Calu3 (cell line): ENCODE results near the gene AK9. TPM values are rescaled to one million over a fixed set of nuclear protein-coding genes. Genes with fewer than 3 reads are reported as not detected.

ENCODE experiments used
- BruUV-seq: library from RNA; stranded (reverse); fragments of 400-500 nt; replicated peaks from 2 replicates; lab custom pipeline; 2021; lab: Mats Ljungman, UMichigan
- CTCF ChIA-PET: fragments of 300-600 bp; sonication (Branson Sonifier 250); formaldehyde crosslinking; loops from one replicate; lab custom pipeline; 2022; ENCODE audit warnings: antibody characterized with exemption; lab: Charles Lee
- DNase-seq: peaks from one replicate; pipeline ENCODE4 v3.0.0; 2022
- H3K27ac Mint-ChIP-seq: one replicate; pipeline ENCODE4 v1.8.0; 2022; ENCODE audit warnings: mixed read lengths; ENCODE audit not compliant: unreplicated experiment
- H3K27me3 Mint-ChIP-seq: one replicate; pipeline ENCODE4 v1.8.0; 2022; ENCODE audit warnings: mixed read lengths; ENCODE audit not compliant: unreplicated experiment
- H3K36me3 Mint-ChIP-seq: one replicate; pipeline ENCODE4 v1.8.0; 2022; ENCODE audit warnings: mild to moderate bottlenecking, moderate library complexity, mixed read lengths; ENCODE audit not compliant: insufficient read depth, unreplicated experiment
- H3K4me1 Mint-ChIP-seq: one replicate; pipeline ENCODE4 v1.8.0; 2022; ENCODE audit warnings: mild to moderate bottlenecking, low read depth, mixed read lengths; ENCODE audit not compliant: unreplicated experiment
- H3K4me3 Mint-ChIP-seq: one replicate; pipeline ENCODE4 v1.8.0; 2022; ENCODE audit warnings: mild to moderate bottlenecking, low read depth, moderate library complexity, mixed read lengths; ENCODE audit not compliant: unreplicated experiment
- H3K9me3 Mint-ChIP-seq: one replicate; pipeline ENCODE4 v1.8.0; 2022; ENCODE audit warnings: low read depth, mixed read lengths; ENCODE audit not compliant: unreplicated experiment
- intact Hi-C: fragments of 100-400 bp; cut with micrococcal nuclease; formaldehyde crosslinking; loops from one replicate; pipeline ENCODE4 v1.10.0; 2022; ENCODE audit not compliant: unreplicated experiment
- total RNA-seq: library from RNA; stranded (reverse); gene quantifications from 2 replicates; pipeline ENCODE4 v1.2.3, GENCODE V29; 2022
- TF ChIP-seq, protein P1 (sequence below): fragments of 200-600 bp; IDR thresholded peaks from one replicate; pipeline ENCODE4 v1.8.0; 2022; ENCODE audit warnings: antibody characterized with exemption; ENCODE audit not compliant: unreplicated experiment

Gene AK9
- total RNA-seq, 1 experiment from 2014 or later = 7.6 TPM

DNA sequence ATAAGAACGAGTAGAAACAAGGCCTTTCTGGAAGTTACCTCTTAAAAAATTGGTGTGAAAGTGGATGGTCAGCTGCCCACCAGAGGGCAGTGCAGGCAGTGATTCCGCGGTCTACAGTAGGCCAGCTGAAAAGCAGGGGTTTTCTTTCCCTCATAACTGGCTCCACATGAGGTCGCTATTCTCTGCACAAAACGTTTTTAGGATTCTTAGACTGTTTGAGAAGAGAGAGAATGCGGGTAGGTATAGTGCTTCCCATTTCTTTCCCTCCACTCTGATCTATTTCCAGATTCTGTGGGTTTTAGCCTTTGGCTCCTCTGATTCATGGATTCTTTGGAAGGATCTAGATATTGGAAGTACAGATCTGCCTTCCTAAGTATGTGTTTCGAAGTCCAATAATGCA, 14.3 kb upstream of the AK9 start:
- BruUV-seq = no TSS peak
- intact Hi-C loops = loop anchor here (1.0 kb wide), 6 partner anchors 22 to 686 kb away; no protein-coding TSS in a partner anchor
- TF ChIP-seq, protein P1, sequence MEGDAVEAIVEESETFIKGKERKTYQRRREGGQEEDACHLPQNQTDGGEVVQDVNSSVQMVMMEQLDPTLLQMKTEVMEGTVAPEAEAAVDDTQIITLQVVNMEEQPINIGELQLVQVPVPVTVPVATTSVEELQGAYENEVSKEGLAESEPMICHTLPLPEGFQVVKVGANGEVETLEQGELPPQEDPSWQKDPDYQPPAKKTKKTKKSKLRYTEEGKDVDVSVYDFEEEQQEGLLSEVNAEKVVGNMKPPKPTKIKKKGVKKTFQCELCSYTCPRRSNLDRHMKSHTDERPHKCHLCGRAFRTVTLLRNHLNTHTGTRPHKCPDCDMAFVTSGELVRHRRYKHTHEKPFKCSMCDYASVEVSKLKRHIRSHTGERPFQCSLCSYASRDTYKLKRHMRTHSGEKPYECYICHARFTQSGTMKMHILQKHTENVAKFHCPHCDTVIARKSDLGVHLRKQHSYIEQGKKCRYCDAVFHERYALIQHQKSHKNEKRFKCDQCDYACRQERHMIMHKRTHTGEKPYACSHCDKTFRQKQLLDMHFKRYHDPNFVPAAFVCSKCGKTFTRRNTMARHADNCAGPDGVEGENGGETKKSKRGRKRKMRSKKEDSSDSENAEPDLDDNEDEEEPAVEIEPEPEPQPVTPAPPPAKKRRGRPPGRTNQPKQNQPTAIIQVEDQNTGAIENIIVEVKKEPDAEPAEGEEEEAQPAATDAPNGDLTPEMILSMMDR = peak; percentile 85
- H3K9me3 Mint-ChIP-seq = peaks cover 2% of the 10 kb centered on the region
- H3K27me3 Mint-ChIP-seq = no peaks in the 10 kb centered on the region
- CTCF ChIA-PET = interaction anchor here (1.0 to 6.4 kb wide), 5 partner anchors 14 to 682 kb away, joined by 3 to 104 read pairs (median 3); no protein-coding TSS in a partner anchor
- peaks cover 17% of the 10 kb centered on the region for H3K4me1 Mint-ChIP-seq
- no peak overlapping the region for H3K4me3 Mint-ChIP-seq
- DNase-seq = peak; percentile 85
- no peak overlapping the region for H3K27ac Mint-ChIP-seq
- H3K36me3 Mint-ChIP-seq = no peaks in the 10 kb centered on the region

DNA sequence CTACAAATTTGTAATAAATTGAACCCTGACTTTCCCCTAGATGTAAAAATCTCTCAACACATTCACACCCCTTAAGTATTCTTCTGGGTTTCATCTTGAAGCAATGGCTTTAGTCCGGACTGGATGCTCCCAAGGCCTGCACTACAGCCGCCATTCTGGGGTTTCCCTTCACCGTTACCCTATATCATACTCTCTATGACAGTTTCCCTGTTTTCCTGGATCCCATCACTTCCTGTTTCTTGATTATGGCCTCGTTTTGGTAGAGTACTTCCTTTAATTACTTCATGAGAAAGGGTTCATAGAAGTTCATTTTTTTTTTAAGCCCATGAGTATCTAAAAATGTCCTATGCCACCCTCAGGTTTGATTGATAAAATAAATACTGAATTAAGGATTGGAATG, 11.8 kb upstream of the AK9 start:
- Mint-ChIP-seq H3K4me3 (no peak overlapping the region), H3K9me3 (no peaks in the 10 kb centered on the region), H3K27ac (peak overlapping the region; percentile 7), H3K4me1 (peaks cover 17% of the 10 kb centered on the region), H3K27me3 (no peaks in the 10 kb centered on the region), H3K36me3 (no peaks in the 10 kb centered on the region)
- TF ChIP-seq, protein P1 = no peak
- intact Hi-C loops = no loop called here
- CTCF ChIA-PET = interaction anchor here (6.4 kb wide), 1 partner anchor 337 kb away, joined by 104 read pairs; no protein-coding TSS in a partner anchor
- DNase-seq = no peak
- BruUV-seq = no TSS peak

DNA sequence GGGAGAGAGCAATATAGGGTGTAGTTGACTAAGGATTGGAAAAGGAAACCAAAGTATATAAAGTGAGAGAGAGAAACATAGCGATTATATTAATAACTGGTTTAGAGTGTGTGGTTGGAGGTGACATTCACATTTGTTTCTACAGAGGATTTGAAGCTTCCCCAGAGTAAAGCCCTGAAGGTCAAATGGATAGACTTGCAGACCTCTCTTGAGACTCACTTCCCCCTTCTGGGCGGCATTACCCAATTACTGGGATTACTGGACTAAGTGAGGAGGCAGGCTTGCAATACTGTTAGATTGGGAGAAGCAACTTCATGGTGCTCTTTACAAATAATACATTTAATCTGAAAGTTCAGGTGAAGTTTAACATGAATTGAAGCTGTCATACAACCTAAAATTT, 10.8 kb upstream of the AK9 start:
- Mint-ChIP-seq H3K4me3 (no peak overlapping the region), H3K9me3 (no peaks in the 10 kb centered on the region), H3K36me3 (no peaks in the 10 kb centered on the region), H3K27ac (no peak overlapping the region), H3K4me1 (peaks cover 14% of the 10 kb centered on the region), H3K27me3 (no peaks in the 10 kb centered on the region)
- BruUV-seq = no TSS peak
- TF ChIP-seq, protein P1 = no peak
- DNase-seq = no peak
- CTCF ChIA-PET = interaction anchor here (6.4 kb wide), 1 partner anchor 338 kb away, joined by 104 read pairs; no protein-coding TSS in a partner anchor
- intact Hi-C loops = no loop called here

DNA sequence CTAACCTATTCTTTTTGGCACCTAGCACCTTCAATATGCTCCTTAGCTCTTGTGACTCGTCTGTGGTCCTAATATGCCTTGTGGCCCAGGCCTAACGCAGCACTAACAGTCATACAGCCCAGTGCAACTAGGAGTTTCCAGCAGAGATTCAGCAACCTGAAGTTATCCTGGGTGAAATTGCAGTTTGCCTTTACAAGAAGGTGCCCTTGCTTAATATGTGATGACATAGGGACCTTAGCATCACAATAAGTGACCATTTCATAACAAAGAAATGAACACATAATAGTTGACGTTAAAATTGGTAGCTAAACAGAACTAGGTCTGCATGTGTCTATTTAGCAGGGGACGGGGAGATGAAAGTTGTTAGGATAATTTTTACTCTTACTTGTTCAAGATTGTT, 10.2 kb upstream of the AK9 start:
- Mint-ChIP-seq H3K4me1 (peaks cover 8% of the 10 kb centered on the region), H3K4me3 (no peak overlapping the region), H3K36me3 (peaks cover 2% of the 10 kb centered on the region), H3K27ac (no peak overlapping the region), H3K9me3 (no peaks in the 10 kb centered on the region), H3K27me3 (no peaks in the 10 kb centered on the region)
- CTCF ChIA-PET = interaction anchor here (6.4 kb wide), 1 partner anchor 339 kb away, joined by 104 read pairs; no protein-coding TSS in a partner anchor
- TF ChIP-seq, protein P1 = no peak
- intact Hi-C loops = no loop called here
- no TSS peak for BruUV-seq
- DNase-seq = no peak
